Kidney epithelial cell (primary cell): ENCODE data around the gene NFAT5. TPM values are rescaled to one million over a fixed set of nuclear protein-coding genes. Genes with fewer than 3 reads are reported as not detected.

Source experiments
- DNase-seq: peaks from one replicate; pipeline ENCODE4 v3.0.0-alpha.2; 2010; ENCODE audit warnings: low read depth
- H3K27me3 ChIP-seq: 2 replicates; pipeline ENCODE4 v1.6.0; 2011; ENCODE audit warnings: low read length; ENCODE audit not compliant: control insufficient read depth, insufficient read depth
- H3K36me3 ChIP-seq: 2 replicates; pipeline ENCODE4 v1.5.1; 2011; ENCODE audit warnings: low read length; ENCODE audit not compliant: control insufficient read depth, insufficient read depth
- H3K4me3 ChIP-seq: 2 replicates; pipeline ENCODE4 v1.5.1; 2011; ENCODE audit warnings: low read depth, mild to moderate bottlenecking, control low read depth, low read length
- total RNA-seq: library from RNA; depleted of rRNA; stranded (reverse); fragments of >200 nt; gene quantifications from 2 replicates; pipeline ENCODE4 v1.2.3, GENCODE V29; 2015
- TF ChIP-seq, protein P1 (sequence below): IDR thresholded peaks from 2 replicates; pipeline ENCODE4 v1.5.1; 2011; ENCODE audit warnings: mild to moderate bottlenecking, moderate library complexity, low read length, control low read depth, inconsistent platforms; ENCODE audit not compliant: insufficient read depth, poor library complexity, severe bottlenecking

The NFAT5 gene
- total RNA-seq, 1 donor from 2014 or later = 29.1 TPM

DNA sequence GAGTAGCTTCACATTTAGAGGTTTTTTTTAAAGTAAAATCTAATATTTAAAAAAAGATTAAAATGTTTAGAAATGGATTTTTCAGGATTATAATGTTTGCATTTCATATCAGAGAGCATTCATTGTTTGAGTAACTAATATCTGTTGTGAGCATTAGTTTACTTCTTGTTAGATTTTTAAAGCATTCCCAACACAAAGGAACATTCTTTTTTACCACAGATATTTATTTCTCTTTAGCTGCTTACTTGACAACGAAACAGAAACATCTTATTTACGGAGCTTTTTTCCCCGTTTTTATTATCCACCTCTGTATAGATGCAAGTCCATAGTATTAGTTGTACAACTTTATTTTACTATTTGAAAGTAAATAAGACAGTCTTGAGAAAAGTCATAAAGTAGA is 53.0 kb downstream of the NFAT5 start:
- Histone ChIP-seq H3K4me3 (no peak overlapping the region), H3K36me3 (no peaks in the 10 kb centered on the region), H3K27me3 (no peaks in the 10 kb centered on the region)
- DNase-seq = no peak
- TF ChIP-seq, protein P1, sequence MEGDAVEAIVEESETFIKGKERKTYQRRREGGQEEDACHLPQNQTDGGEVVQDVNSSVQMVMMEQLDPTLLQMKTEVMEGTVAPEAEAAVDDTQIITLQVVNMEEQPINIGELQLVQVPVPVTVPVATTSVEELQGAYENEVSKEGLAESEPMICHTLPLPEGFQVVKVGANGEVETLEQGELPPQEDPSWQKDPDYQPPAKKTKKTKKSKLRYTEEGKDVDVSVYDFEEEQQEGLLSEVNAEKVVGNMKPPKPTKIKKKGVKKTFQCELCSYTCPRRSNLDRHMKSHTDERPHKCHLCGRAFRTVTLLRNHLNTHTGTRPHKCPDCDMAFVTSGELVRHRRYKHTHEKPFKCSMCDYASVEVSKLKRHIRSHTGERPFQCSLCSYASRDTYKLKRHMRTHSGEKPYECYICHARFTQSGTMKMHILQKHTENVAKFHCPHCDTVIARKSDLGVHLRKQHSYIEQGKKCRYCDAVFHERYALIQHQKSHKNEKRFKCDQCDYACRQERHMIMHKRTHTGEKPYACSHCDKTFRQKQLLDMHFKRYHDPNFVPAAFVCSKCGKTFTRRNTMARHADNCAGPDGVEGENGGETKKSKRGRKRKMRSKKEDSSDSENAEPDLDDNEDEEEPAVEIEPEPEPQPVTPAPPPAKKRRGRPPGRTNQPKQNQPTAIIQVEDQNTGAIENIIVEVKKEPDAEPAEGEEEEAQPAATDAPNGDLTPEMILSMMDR = no peak

GRCh38 chr16:69619514-69619913 is 53.7 kb downstream of the NFAT5 start:
- H3K4me3 ChIP-seq = no peak overlapping the region
- no peaks in the 10 kb centered on the region for H3K36me3 ChIP-seq
- no peaks in the 10 kb centered on the region for H3K27me3 ChIP-seq
- no peak for DNase-seq
- TF ChIP-seq, protein P1 = no peak

DNA sequence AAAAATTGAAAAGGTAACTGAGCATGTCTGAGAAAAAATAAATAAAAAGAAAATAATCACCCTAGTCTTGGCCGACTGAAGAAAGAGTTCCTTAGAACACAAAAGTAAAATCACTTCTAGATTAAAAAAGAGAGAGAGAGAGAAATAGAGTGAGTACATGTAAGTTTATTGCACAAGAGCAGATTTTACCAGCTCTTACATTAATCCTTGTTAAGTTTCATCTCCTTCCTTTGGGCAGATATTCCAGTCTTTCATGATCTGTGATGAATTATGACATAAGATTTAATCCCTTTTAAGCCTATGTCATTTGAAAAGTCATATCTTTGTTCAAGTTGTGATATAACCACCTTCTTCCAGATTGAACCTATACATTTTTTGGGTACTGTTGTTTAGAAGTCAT is 54.8 kb downstream of the NFAT5 start:
- no peak overlapping the region for H3K4me3 ChIP-seq
- no peaks in the 10 kb centered on the region for H3K36me3 ChIP-seq
- TF ChIP-seq, protein P1 = no peak
- DNase-seq = no peak
- H3K27me3 ChIP-seq = no peaks in the 10 kb centered on the region

- Histone ChIP-seq H3K27me3 (no peaks in the 10 kb centered on the region), H3K4me3 (no peak overlapping the region), H3K36me3 (no peaks in the 10 kb centered on the region)
- TF ChIP-seq, protein P1 = no peak
- no peak for DNase-seq
These were observed 55.5 kb downstream of the NFAT5 start for GRCh38 chr16:69621225-69621624.

DNA sequence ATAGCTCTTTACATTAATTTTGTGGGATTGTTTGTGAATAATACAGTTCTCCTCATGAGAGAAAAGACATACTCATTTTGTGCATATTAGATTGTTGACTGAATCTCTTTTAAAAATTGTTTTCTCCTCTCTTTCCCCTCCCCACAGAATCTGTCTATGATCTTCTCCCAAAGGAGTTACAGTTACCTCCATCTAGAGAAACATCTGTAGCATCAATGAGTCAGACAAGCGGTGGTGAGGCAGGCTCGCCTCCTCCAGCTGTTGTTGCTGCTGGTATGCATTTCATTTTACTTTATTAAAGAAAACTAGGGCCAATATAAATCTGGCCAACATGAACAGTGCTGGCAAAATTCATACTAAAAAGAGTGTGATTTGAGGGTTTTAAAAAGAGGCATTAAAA is 60.5 kb downstream of the NFAT5 start:
- no peak for DNase-seq
- Histone ChIP-seq H3K4me3 (no peak overlapping the region), H3K27me3 (no peaks in the 10 kb centered on the region), H3K36me3 (no peaks in the 10 kb centered on the region)
- TF ChIP-seq, protein P1 = no peak

GRCh38 chr16:69632828-69633227 is 67.1 kb downstream of the NFAT5 start:
- no peak for DNase-seq
- Histone ChIP-seq H3K27me3 (no peaks in the 10 kb centered on the region), H3K36me3 (no peaks in the 10 kb centered on the region)

More at GRCh38 chr16:69632828-69633227, 67.1 kb downstream of the NFAT5 start:
- no peak overlapping the region for H3K4me3 ChIP-seq
- TF ChIP-seq, protein P1 = no peak
